ENCODE measurements around the gene DNAJC5. TPM values are rescaled to one million over a fixed set of nuclear protein-coding genes. Genes with fewer than 3 reads are reported as not detected.

DNAJC5 gene
- total and polyA plus RNA-seq, 9 of the 15 experiments (the other 6 are each of a cell fraction or from before 2014, with no cell fraction given), result 0.95 to 42.8 (median 23.4) TPM

DNA sequence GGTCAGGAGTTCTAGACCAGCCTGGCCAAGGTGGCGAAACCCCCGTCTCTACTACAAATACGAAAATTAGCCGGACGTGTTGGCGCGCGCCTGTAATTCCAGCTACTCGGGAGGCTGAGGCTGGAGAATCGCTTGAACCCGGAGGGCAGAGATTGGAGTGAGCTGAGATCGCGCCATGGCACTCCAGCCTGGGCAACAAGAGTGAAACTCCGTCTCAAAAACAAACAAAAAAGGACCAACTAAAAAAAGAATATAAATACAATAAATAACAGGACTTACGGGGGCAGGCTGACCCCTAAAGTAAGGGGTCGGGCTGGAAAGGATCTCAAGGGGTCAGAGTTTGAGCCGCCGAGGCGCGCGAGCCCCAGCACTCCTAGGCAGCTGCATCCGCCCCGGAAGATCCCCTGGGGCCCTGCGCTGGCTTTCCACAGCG is 30.4 kb upstream of the DNAJC5 start (continued):
- TF ChIP-seq, protein P1, sequence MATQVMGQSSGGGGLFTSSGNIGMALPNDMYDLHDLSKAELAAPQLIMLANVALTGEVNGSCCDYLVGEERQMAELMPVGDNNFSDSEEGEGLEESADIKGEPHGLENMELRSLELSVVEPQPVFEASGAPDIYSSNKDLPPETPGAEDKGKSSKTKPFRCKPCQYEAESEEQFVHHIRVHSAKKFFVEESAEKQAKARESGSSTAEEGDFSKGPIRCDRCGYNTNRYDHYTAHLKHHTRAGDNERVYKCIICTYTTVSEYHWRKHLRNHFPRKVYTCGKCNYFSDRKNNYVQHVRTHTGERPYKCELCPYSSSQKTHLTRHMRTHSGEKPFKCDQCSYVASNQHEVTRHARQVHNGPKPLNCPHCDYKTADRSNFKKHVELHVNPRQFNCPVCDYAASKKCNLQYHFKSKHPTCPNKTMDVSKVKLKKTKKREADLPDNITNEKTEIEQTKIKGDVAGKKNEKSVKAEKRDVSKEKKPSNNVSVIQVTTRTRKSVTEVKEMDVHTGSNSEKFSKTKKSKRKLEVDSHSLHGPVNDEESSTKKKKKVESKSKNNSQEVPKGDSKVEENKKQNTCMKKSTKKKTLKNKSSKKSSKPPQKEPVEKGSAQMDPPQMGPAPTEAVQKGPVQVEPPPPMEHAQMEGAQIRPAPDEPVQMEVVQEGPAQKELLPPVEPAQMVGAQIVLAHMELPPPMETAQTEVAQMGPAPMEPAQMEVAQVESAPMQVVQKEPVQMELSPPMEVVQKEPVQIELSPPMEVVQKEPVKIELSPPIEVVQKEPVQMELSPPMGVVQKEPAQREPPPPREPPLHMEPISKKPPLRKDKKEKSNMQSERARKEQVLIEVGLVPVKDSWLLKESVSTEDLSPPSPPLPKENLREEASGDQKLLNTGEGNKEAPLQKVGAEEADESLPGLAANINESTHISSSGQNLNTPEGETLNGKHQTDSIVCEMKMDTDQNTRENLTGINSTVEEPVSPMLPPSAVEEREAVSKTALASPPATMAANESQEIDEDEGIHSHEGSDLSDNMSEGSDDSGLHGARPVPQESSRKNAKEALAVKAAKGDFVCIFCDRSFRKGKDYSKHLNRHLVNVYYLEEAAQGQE (IDR thresholded peaks at IDR 0.05; ENCODE audit: borderline replicate concordance), result no peak
- TF ChIP-seq, protein P1 (CRISPR knock-in tag; IDR thresholded peaks at IDR 0.05; ENCODE audit: low read depth), result 0 out of 2 replicates have a peak, but pooled peaks have one; percentile 6
- TF ChIP-seq ZNF212 (CRISPR knock-in tag; IDR thresholded peaks at IDR 0.05) (no peak), ILF3 (IDR thresholded peaks at IDR 0.05; ENCODE audit: borderline replicate concordance) (no peak), ARID2 (IDR thresholded peaks at IDR 0.05) (no peak), ELF2 (CRISPR knock-in tag; IDR thresholded peaks at IDR 0.05) (no peak), KLF6 (CRISPR knock-in tag; IDR thresholded peaks at IDR 0.05; ENCODE audit: borderline replicate concordance) (0 out of 2 replicates have a peak, but pooled peaks have one; percentile 0), YY1 (IDR thresholded peaks at IDR 0.05; ENCODE audit: borderline replicate concordance in 1 of 3, control insufficient read depth in 1 of 3, extremely low read depth in 1 of 3, insufficient read depth in 3 of 3, insufficient read length in 1 of 3, insufficient replicate concordance in 2 of 3, low read depth in 1 of 3, low read length in 2 of 3) (no peak), ZNF830 (CRISPR knock-in tag; IDR thresholded peaks at IDR 0.05) (no peak), ZNF354B (CRISPR knock-in tag; IDR thresholded peaks at IDR 0.05) (no peak), JUNB (CRISPR knock-in tag; conservative IDR thresholded peaks at IDR 0.05) (no peak), KAT2B (IDR thresholded peaks at IDR 0.05; ENCODE audit: low read depth, low read length) (no peak)
- TF ChIP-seq, protein P2, sequence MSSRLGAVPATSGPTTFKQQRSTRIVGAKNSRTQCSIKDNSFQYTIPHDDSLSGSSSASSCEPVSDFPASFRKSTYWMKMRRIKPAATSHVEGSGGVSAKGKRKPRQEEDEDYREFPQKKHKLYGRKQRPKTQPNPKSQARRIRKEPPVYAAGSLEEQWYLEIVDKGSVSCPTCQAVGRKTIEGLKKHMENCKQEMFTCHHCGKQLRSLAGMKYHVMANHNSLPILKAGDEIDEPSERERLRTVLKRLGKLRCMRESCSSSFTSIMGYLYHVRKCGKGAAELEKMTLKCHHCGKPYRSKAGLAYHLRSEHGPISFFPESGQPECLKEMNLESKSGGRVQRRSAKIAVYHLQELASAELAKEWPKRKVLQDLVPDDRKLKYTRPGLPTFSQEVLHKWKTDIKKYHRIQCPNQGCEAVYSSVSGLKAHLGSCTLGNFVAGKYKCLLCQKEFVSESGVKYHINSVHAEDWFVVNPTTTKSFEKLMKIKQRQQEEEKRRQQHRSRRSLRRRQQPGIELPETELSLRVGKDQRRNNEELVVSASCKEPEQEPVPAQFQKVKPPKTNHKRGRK (tag; IDR thresholded peaks at IDR 0.05), result no peak
- TF ChIP-seq, protein P3, sequence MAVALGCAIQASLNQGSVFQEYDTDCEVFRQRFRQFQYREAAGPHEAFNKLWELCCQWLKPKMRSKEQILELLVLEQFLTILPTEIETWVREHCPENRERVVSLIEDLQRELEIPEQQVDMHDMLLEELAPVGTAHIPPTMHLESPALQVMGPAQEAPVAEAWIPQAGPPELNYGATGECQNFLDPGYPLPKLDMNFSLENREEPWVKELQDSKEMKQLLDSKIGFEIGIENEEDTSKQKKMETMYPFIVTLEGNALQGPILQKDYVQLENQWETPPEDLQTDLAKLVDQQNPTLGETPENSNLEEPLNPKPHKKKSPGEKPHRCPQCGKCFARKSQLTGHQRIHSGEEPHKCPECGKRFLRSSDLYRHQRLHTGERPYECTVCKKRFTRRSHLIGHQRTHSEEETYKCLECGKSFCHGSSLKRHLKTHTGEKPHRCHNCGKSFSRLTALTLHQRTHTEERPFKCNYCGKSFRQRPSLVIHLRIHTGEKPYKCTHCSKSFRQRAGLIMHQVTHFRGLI (CRISPR knock-in tag; IDR thresholded peaks at IDR 0.05), result no peak
- TF ChIP-seq, protein P4, sequence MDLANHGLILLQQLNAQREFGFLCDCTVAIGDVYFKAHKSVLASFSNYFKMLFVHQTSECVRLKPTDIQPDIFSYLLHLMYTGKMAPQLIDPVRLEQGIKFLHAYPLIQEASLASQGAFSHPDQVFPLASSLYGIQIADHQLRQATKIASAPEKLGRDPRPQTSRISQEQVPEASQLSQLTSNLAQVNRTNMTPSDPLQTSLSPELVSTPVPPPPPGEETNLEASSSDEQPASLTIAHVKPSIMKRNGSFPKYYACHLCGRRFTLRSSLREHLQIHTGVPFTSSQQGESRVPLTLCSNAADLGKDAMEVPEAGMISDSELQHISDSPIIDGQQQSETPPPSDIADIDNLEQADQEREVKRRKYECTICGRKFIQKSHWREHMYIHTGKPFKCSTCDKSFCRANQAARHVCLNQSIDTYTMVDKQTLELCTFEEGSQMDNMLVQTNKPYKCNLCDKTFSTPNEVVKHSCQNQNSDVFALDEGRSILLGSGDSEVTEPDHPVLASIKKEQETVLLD (IDR thresholded peaks at IDR 0.05), result 0 out of 2 replicates have a peak, but pooled peaks have one; percentile 19
